CMK (cell line): ENCODE results near the gene MTHFD1.

Experiments used
- DNase-seq: peaks from one replicate; pipeline ENCODE4 v3.0.0-alpha.2; 2010; ENCODE audit warnings: low read depth

Gene MTHFD1

DNA sequence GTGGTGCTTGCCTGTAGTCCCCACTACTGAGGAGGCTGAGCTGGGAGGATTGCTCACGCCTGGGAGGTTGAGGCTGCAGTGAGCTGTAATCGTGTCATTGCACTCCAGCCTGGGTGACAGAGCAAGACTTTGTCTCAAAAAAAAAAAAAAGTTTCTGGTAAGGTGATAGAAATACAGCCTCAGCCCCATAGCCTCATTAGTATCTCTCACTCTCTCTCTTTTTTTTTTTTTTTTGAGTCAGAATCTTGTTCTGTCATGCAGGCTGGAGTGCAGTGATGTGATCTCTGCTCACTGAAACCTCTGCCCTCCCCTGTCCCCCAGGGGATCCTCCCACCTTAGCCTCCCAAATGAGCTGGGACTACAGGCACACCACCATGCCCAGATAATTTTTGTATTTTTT lies 19.2 kb downstream of the MTHFD1 start:
- no peak for DNase-seq

DNA sequence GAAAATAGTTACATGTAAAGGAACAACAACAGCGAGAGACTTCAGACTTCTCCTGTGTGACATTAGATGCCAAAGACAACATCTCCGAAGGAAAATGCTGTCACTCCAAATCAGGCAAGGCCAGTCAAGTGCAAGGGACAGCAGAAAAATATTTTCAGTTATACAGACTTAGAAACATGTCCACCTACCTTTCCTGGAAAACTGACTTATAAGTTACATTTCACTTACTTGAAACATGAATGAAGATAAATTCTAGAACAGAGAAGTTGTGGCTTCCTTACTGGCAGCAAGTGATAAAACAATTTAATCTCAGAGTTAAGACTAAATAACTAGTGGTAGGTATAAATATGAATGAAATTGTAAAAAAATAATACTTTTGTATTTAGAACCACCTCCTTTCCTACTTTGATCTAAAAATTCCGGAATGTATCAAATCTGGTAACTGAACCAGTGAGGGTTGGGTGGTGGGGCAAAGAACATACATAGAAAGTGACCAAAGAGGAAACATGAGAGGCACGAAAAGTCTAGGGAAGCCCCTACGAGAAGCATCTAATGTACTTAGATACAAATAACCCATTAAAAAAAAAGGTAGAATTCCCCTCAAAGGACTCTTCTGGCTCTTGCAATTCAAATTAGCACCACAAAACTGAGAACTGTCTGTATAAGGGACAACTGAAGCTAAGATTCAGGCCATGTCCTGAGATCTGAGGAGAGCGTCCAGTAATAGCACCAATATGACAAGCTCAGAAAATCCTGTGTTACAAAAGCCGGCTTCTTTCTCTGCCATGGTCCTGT lies 21.2 kb downstream of the MTHFD1 start:
- no peak for DNase-seq

DNA sequence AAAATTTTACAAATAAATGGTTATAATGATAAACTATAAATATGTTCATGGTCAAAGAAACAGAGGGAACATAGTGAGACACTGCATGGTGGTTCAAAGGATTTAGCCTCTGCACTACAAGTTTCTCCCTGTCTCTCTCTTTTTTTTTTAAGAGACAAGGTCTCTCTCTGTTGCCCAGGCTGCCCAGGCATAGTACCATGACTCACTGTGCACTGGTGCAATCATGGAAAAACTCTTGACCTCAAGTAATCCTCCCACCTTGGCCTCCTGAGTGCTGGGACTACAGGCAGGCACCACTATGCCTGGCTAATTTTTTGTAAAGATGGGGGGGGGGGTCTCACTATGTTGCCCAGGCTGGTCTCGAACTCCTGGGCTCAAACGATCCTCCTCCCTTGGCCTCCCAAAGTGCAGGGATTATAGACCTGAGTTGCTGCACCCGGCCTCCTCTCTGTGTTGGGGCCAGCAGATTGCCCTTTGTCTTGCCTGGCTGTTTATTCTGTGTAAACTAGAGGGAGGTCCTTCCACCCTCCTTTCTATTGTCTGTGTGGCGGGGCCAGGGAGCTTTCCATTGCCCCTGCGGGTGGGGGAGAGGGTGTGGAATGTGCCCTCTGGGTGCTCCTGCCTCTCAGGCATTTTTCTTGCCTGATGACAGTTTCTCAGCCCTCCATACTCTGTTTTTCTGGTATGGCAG lies 22.1 kb downstream of the MTHFD1 start:
- no peak for DNase-seq

- DNase-seq = no peak
Observed at GRCh38 chr14:64411001-64411400, 22.8 kb downstream of the MTHFD1 start.

- no peak for DNase-seq
Observed at GRCh38 chr14:64412237-64412636, 24.1 kb downstream of the MTHFD1 start.

GRCh38 chr14:64416348-64416932 lies 28.3 kb downstream of the MTHFD1 start:
- no peak for DNase-seq

- no peak for DNase-seq
Observed at GRCh38 chr14:64417055-64417770, 29.1 kb downstream of the MTHFD1 start.

DNA sequence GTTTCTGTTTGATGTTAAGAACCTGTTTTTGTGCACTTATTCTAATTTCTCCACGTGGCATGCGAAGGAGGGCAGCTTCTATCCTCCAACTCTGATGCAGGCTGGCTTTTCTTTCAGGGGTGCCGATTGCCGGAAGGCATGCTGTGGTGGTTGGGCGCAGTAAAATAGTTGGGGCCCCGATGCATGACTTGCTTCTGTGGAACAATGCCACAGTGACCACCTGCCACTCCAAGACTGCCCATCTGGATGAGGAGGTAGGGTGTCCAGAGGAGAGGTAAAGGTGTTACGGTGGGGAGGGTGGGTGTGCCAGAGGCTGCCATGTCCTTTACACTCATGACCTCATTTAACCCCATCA lies 29.6 kb downstream of the MTHFD1 start:
- DNase-seq = no peak

DNA sequence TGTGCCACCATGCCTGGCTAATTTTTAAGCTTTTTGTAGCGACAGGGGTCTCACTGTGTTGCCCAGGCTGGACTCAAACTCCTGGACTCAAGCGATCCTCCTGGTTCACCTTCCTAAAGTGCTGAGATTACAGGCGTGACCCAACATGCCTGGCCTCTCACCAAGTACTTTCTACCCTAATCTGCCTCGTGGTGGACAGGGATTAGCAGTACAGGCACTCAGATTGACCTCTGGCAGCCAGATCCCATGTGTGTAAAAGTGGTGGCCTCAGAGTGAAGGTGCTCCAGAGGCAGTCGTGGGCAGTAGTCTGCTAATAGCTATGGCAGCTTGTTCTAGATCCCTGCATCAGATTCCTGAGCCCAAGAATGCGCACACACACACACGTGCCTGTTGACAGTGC lies 30.9 kb downstream of the MTHFD1 start:
- no peak for DNase-seq

GRCh38 chr14:64421166-64421565 lies 33.0 kb downstream of the MTHFD1 start:
- DNase-seq = no peak

- DNase-seq = no peak
Observed at GRCh38 chr14:64422005-64422404, 33.9 kb downstream of the MTHFD1 start.

- DNase-seq = no peak
Observed at GRCh38 chr14:64422756-64423155, 34.6 kb downstream of the MTHFD1 start.

GRCh38 chr14:64423987-64424386 lies 35.8 kb downstream of the MTHFD1 start:
- DNase-seq = no peak

GRCh38 chr14:64434528-64434927 lies 46.4 kb downstream of the MTHFD1 start:
- DNase-seq = no peak

DNA sequence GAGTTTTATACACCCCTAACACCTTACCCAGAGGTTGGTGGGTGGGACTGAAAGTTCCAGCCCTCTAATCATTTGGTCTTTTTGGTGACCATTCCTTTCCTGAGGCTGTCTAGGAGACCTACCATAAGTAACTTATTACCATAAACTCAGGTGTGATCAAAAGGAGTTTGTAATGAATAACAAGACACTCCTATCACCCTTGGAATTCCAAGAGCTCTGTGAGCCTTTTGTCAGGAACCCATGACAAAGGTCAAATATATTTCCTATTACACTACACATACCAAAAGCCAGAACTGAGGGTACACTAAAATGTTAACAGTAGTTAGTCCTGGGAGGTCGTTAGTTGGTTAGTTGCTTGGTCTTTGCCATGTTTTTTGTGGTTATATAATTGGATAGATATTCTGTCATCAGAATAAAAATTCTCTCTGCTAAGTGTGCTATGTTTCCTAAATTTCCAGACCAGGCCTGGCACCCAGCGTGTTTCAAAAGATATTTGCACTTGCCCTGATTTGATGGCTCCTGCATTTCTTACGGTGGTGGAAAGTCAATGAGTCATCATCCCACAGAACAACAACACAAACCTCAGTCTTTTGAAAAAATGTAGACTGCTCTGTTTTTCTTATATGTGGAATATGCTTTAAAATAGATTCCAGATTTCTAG lies 50.2 kb downstream of the MTHFD1 start:
- DNase-seq = no peak

DNA sequence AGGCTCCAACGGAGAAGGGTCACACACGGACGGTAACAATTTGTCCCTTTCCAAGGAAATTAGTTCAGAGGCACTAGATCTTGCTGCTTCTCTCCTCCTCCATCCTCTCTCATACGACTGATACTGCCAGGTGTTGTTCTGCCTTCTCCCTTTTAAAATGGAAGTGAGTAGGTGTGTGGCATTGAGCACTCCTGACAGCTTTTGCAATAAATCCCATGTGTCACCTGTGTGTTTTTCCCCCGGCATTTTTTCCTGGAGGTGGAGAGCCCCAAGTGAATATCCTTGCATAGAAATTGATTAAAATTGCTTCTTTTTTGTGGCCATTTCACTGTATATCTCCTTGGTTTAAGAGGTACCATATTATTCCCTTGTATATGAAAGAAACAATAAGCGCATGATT lies 51.0 kb downstream of the MTHFD1 start:
- DNase-seq = no peak

DNA sequence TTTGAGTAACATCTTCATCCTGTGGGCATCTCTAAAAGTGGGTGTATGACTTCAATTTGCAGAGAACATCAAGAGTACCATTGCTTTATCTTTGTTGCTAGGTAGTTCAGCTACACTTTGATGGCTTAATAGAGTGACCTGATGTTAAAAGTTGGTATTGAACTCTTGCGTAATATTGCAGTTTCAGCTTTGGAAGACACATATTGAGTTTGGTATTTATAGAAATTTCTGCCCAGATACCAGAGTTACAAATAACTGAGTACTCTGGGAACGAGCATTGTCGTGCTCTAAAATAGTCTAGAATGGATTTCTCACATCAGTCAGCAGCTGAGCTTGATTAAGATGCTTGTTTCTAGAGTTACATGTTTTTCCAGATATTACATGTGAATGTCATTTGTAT lies 52.3 kb downstream of the MTHFD1 start:
- DNase-seq = no peak

DNA sequence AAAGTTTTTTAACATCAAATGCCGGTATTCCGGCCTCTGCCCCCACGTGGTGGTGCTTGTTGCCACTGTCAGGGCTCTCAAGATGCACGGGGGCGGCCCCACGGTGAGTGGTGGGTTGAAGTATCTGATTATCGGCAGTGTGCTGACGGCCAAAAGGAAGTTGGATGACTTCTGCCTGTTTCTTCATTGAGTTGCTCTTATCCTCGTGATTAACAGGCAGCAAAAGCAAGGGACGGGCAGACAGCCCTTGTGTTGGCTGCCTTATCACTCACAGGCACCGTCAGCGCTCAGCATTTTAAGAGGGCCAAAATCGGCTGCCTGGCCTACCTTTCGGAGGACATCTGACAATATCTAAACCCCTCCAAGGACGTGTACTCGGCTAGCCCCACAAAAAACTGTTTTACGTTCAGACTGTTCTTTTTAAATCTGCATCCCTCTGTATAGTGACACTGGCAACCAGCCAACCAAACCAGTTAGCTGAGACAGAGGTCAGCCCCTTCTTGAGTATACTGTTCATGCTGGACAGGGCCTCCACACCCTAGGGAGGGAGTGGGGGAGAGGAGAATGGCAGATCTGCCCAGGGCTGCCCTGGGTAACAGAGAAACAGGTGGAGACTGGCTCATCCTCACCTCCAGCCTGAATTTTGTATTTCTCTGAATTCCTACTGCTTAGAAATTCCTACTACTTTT lies 54.3 kb downstream of the MTHFD1 start:
- no peak for DNase-seq

DNA sequence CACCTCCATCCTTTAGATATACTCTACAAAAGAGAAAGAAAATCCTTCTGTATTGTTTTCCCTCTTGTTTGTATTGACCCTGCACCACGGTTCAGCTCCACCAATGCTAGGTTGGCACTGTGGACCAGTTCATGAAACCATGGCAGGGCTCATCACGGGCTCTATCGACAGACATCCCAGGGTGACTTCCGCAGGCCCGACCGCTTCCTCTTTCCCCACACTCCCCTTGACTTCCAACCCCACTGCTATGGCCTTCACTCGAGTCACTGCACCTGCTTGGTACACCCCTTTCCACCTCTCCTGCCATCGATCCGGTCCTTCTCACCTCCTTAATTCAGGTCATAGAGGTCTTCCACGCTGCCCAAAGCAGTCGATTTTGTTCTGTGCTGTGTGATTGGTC lies 56.0 kb downstream of the MTHFD1 start:
- no peak for DNase-seq

DNA sequence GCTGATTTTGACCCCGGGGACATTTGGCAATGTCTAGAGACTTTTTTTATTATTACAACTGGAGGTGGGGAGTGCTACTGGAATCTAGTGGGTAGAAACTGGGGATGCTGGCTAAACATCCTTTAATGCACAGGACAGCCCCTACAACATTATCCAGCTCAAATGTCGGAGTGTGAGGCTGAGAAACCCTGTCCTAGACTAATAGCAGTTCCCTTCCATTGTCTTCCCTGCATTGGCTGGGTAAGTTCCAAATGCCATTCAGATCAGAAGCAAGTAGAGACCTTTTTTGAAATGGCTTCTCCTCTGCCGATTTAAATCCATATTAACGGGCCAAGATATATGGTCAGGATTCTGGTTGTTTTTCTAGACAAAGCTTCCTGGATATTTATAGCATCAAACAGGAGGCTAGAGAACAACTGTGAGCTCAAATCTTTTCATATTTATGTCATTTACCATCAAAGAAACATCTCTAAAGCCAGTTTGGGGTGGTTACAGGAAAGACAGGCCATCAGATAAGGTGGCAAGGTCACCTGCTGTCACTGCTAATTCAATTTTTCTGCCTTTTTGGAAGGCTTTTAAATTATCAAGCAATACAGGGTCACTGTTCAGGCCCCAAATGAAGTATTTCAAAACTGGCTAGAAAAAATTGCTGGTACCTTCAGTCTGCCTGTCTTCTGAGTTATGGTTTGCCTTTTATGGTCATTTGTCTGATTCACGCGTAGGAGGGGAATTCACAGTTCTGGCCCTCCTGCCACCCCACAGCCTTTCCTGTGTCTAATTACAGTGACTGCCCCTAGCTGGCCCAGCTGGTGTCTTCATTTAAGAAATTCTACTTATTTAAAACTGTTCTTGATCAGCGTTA lies 57.1 kb downstream of the MTHFD1 start:
- no peak for DNase-seq
